K562 (cell line): ENCODE measurements around the gene TXNRD1. TPM values are rescaled to one million over a fixed set of nuclear protein-coding genes. Genes with fewer than 3 reads are reported as not detected.
A peak's percentile ranks its signal among the peaks of the same experiment; 100 is the strongest.

Experiments
- ATAC-seq: fragments of 200-7000 bp; cut with Tn5 transposase; 3 replicates; pipeline ENCODE4 v1.9.1; 2020; ENCODE audit warnings: moderate library complexity
- BruUV-seq: library from RNA; stranded (reverse); fragments of 400-500 nt; replicated peaks from 2 replicates; lab custom pipeline; 2021; lab: Mats Ljungman, UMichigan
- CTCF ChIA-PET: fragments of 300-600 bp; formaldehyde crosslinking; extraction: SDS; loops from one replicate; lab custom pipeline; 2021; ENCODE audit warnings: low intra/inter-chr PET ratio; lab: Yijun Ruan, JAX
- POLR2A ChIA-PET: fragments of 300-600, 350-650 bp; sonication (Branson Sonifier 250); formaldehyde crosslinking; extraction: SDS; loops from one replicate; lab custom pipeline; 2021; ENCODE audit warnings: antibody characterized with exemption, inconsistent platforms; lab: Yijun Ruan, JAX
- DNase-seq, 4 experiments: peaks; one replicate each; pipeline versions ENCODE4 v3.0.0 to v3.0.0-alpha.2; 2011 to 2018; ENCODE audit warnings: low spot score in 3 of 4, mixed read lengths in 3 of 4; ENCODE audit errors: extremely low read depth in 1 of 4
- FAIRE-seq: peaks from 2 replicates; lab custom pipeline; 2011; peaks lifted over from hg19 to GRCh38; lab: Jason Lieb, UNC
- H2AFZ ChIP-seq: 2 replicates; pipeline ENCODE4 v1.6.0; 2011; ENCODE audit warnings: low read depth, low read length, control low read depth, inconsistent platforms
- H3K27ac ChIP-seq: fragments of 200-600 bp; 3 replicates; pipeline ENCODE4 v1.8.0; 2011; ENCODE audit warnings: low read depth, mild to moderate bottlenecking, control low read depth, inconsistent platforms, low read length, moderate library complexity, mixed read lengths; ENCODE audit errors: extremely low read depth
- H3K27me3 ChIP-seq, 2 experiments: fragments of 300-600 bp in 1 of 2; 2 replicates in 1 of 2; 3 replicates in 1 of 2; pipeline versions ENCODE4 v1.6.0 to v1.8.0; 2011; ENCODE audit warnings: inconsistent platforms in 2 of 2, low read length in 2 of 2, mild to moderate bottlenecking in 1 of 2, mixed read lengths in 1 of 2, moderate library complexity in 1 of 2; ENCODE audit not compliant: control insufficient read depth in 2 of 2, insufficient read depth in 2 of 2
- H3K36me3 ChIP-seq: fragments of 300-600 bp; 3 replicates; pipeline ENCODE4 v1.8.0; 2011; ENCODE audit warnings: mild to moderate bottlenecking, low read length, inconsistent platforms; ENCODE audit not compliant: control insufficient read depth, insufficient read depth
- H3K4me1 ChIP-seq, 2 experiments: fragments of 200-600 bp in 1 of 2; replicated peaks in 1 of 2; 2 replicates in 1 of 2; 3 replicates in 1 of 2; pipeline versions ENCODE4 v1.5.1 to v1.8.0; 2011; ENCODE audit warnings: inconsistent platforms in 2 of 2, low read length in 2 of 2, mild to moderate bottlenecking in 1 of 2, mixed read lengths in 1 of 2, moderate library complexity in 1 of 2; ENCODE audit not compliant: control insufficient read depth in 2 of 2, insufficient read depth in 2 of 2
- H3K4me2 ChIP-seq: 2 replicates; pipeline ENCODE4 v1.6.1; 2011; ENCODE audit warnings: low read length, control low read depth, inconsistent platforms, mixed read lengths; ENCODE audit not compliant: insufficient read depth
- H3K4me3 ChIP-seq: fragments of 200-600 bp; sonication (generic), shearing (Covaris generic); 2 replicates; pipeline ENCODE4 v1.5.1; 2016; ENCODE audit warnings: control low read depth, inconsistent platforms
- H3K79me2 ChIP-seq: fragments of 200-600 bp; 3 replicates; pipeline ENCODE4 v1.8.0; 2011; ENCODE audit warnings: low read length, inconsistent platforms; ENCODE audit not compliant: control insufficient read depth, insufficient read depth
- H3K9ac ChIP-seq, 2 experiments: 2 replicates each; pipeline versions ENCODE4 v1.6.0 to v1.6.1; 2011; ENCODE audit warnings: low read depth in 2 of 2, low read length in 2 of 2, control low read depth in 1 of 2, inconsistent platforms in 1 of 2, mild to moderate bottlenecking in 1 of 2, mixed read lengths in 1 of 2; ENCODE audit not compliant: insufficient read depth in 1 of 2
- H3K9me1 ChIP-seq: one replicate; pipeline ENCODE4 v1.6.0; 2011; ENCODE audit warnings: inconsistent platforms, mild to moderate bottlenecking, low read length, moderate library complexity; ENCODE audit not compliant: control insufficient read depth, insufficient read depth
- H3K9me3 ChIP-seq: replicated peaks from 2 replicates; pipeline ENCODE4 v1.5.1; 2011; ENCODE audit warnings: low read depth, low read length, inconsistent platforms; ENCODE audit not compliant: control insufficient read depth, insufficient read depth
- H4K20me1 ChIP-seq: replicated peaks from 2 replicates; pipeline ENCODE4 v1.6.1; 2011; ENCODE audit warnings: low read length, inconsistent platforms, mixed read lengths; ENCODE audit not compliant: control insufficient read depth, insufficient read depth
- CBX1 ChIP-seq: sonication (generic); IDR thresholded peaks from 2 replicates; pipeline ENCODE4 v1.6.1; 2016; ENCODE audit warnings: antibody characterized with exemption, low read depth, mild to moderate bottlenecking
- CEBPZ ChIP-seq: fragments of 150-350 bp; IDR thresholded peaks from 2 replicates; pipeline ENCODE4 v1.6.1; 2014; ENCODE audit warnings: low read depth, mild to moderate bottlenecking, low read length, borderline replicate concordance
- FOXM1 ChIP-seq, 2 experiments: fragments of 450-650 bp in 1 of 2; sonication (generic) in 1 of 2; formaldehyde crosslinking in 1 of 2; IDR thresholded peaks; 2 replicates each; pipeline versions ENCODE4 v1.6.1 to v1.9.0; 2017 to 2022; ENCODE audit warnings: low read depth in 2 of 2, mild to moderate bottlenecking in 2 of 2, missing genetic modification reagents in 1 of 2, moderate library complexity in 1 of 2
- KAT8 ChIP-seq: fragments of 450-650 bp; IDR thresholded peaks from 2 replicates; pipeline ENCODE4 v1.6.1; 2016; ENCODE audit warnings: low read depth, mild to moderate bottlenecking
- MYNN ChIP-seq, 2 experiments: sonication (generic); formaldehyde crosslinking in 1 of 2; IDR thresholded peaks; 2 replicates each; pipeline versions ENCODE4 v1.5.0 to v1.6.1; 2016 to 2020; ENCODE audit warnings: antibody characterized with exemption in 1 of 2, missing genetic modification reagents in 1 of 2
- RBM14 ChIP-seq: fragments of 200-400 bp; formaldehyde crosslinking; IDR thresholded peaks from 2 replicates; pipeline ENCODE4 v1.6.1; 2018; ENCODE audit warnings: low read depth, mild to moderate bottlenecking, low read length, moderate library complexity, borderline replicate concordance; ENCODE audit not compliant: insufficient read depth
- SMARCE1 ChIP-seq: fragments of 450-650 bp; IDR thresholded peaks from 2 replicates; pipeline ENCODE4 v1.7.1; 2016; ENCODE audit warnings: mild to moderate bottlenecking
- SNRNP70 ChIP-seq: fragments of 200-400 bp; formaldehyde crosslinking; optimal IDR thresholded peaks from 2 replicates; pipeline ENCODE3; 2017; ENCODE audit warnings: low read depth, low read length
- TBL1XR1 ChIP-seq, 2 experiments: IDR thresholded peaks; 2 replicates each; pipeline ENCODE4 v1.6.1; 2012; ENCODE audit warnings: improper control_type of control experiment in 2 of 2, low read length in 2 of 2, mild to moderate bottlenecking in 1 of 2
- ZNF175 ChIP-seq: fragments of 200-800 bp; sonication (Bioruptor generic); IDR thresholded peaks from 2 replicates; pipeline ENCODE4 v1.6.1; 2016; ENCODE audit warnings: low read depth, mild to moderate bottlenecking, missing genetic modification characterization, missing compliant biosample characterization
- ZNF699 ChIP-seq: fragments of 250-450 bp; sonication (Bioruptor Pico); IDR thresholded peaks from 2 replicates; pipeline ENCODE4 v1.8.0; 2021; ENCODE audit warnings: mild to moderate bottlenecking, moderate library complexity; ENCODE audit not compliant: insufficient replicate concordance
- WGBS: fragments of 100-300 bp; shearing (Covaris generic); methylation state at CpG from one replicate; pipeline ENCODE4 v1.1.6; 2016; ENCODE audit warnings: low coverage, mixed read lengths; ENCODE audit not compliant: insufficient coverage; ENCODE audit errors: missing lambda C conversion rate; 5-methylcytosine and 5-hydroxymethylcytosine counted together
- in situ Hi-C: fragments of 300-500 bp; cut with MboI; formaldehyde crosslinking; loops from 4 replicates; pipeline ENCODE4 v1.15.0; 2018; ENCODE audit warnings: inconsistent platforms, mixed read lengths
- intact Hi-C: fragments of 100-400 bp; cut with micrococcal nuclease; formaldehyde crosslinking; loops from 2 replicates; pipeline ENCODE4 v1.14.2; 2022
- polyA plus RNA-seq, 8 experiments: library from polyadenylated mRNA; depleted of rRNA in 4 of 8; stranded (reverse) in 5 of 8; unstranded in 3 of 8; fragments of >200 nt; fragmentation: Nextera tagmentation in 2 of 8; fragmentation: Illumina TruSeq in 1 of 8; extraction: Ambion mirVana in 2 of 8; extraction: Trizol in 1 of 8; gene quantifications; 2 replicates each; pipeline versions ENCODE4 v1.2.1 to v1.2.3, GENCODE V29; 2011 to 2014; ENCODE audit warnings: inconsistent platforms in 1 of 8, missing spikeins in 1 of 8
- total RNA-seq, 7 experiments: library from RNA; depleted of rRNA in 6 of 7; stranded (reverse); fragments of >200 nt in 6 of 7; fragmentation: Illumina TruSeq in 2 of 7; extraction: Trizol in 2 of 7; gene quantifications; 2 replicates each; pipeline versions ENCODE4 v1.2.1 to v1.2.3, GENCODE V29; 2011 to 2021; ENCODE audit warnings: low replicate concordance in 1 of 7
- TF ChIP-seq, protein P1 (sequence below), 2 experiments: fragments of 150-350 bp in 1 of 2; IDR thresholded peaks; 2 replicates each; pipeline ENCODE4 v1.6.1; 2012 to 2016; ENCODE audit warnings: low read depth in 2 of 2, low read length in 2 of 2, mild to moderate bottlenecking in 1 of 2, moderate library complexity in 1 of 2

TXNRD1 gene
- total and polyA plus RNA-seq, 9 of the 15 experiments (the other 6 are each of a cell fraction or from before 2014, with no cell fraction given): 107 to 189 (median 146) TPM

DNA sequence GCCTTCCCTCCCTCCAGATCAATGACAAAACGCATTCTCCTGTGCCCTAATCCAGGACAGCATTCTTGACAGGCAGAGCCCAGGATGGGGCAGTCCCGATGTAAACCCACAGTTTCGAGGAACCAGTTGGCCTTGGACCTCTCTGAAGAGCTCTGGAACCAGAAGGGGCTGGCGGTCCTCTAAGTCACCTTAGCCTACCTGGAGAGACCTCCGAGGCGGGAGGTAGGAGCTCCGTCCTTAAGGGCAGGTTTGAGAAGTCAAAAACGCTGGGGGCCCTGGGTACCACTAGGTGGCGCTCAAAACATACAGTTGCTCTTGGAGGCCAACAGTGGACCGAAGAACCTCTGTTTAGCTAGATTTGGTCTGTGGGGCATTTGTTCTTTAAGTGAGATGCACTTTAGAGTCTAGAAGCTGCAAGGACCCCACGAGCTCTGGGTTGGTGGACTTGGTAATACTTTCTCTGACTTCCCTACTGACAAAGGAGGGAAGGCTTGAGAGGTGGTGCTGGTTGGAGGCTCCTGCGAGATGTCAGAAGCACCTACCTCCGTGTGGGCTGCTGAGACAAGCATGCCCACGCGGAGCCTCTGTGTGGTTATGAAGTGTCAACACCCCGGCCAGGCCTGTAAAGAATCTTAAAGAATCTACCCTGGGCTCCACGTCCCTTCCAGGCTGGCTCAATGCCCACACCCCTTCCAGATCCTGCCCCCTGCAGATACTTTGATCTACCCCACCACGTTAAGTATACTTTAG, 166.3 kb downstream of the TXNRD1 start:
- Histone ChIP-seq H3K79me2 (no peaks in the 10 kb centered on the region), H2AFZ (peak overlapping the region; percentile 53; the same call in 1 of the 2 replicates), H3K4me1 (peaks cover 0 to 3% of the 10 kb centered on the region in 2 experiments; a peak in 3 of 5 replicates), H3K36me3 (no peaks in the 10 kb centered on the region), H3K9me3 (no peaks in the 10 kb centered on the region), H3K9ac (no peak overlapping the region; a peak in 1 of 4 replicates), H4K20me1 (no peaks in the 10 kb centered on the region), H3K27ac (no peak overlapping the region), H3K9me1 (no peaks in the 10 kb centered on the region), H3K4me3 (no peak overlapping the region), H3K27me3 (no peaks in the 10 kb centered on the region), H3K4me2 (peak overlapping the region; percentile 43)
- WGBS: 19% methylated on average over 18 of the region's 18 CpGs
- intact Hi-C loops (loop anchor here (1.0 to 10.0 kb wide), 9 partner anchors 75 to 1003 kb away; partner anchors contain the start of genes CHST11 and SLC41A2), in situ Hi-C loops (loop anchor here (5.0 to 10.0 kb wide), 2 partner anchors 75 to 283 kb away; partner anchors contain the start of gene CHST11)
- BruUV-seq: no TSS peak
- POLR2A ChIA-PET: interaction anchor here (0.5 to 0.9 kb wide), 4 partner anchors 77 to 610 kb away, joined by 3 read pairs; no protein-coding TSS in a partner anchor
- peak; percentile 97 for ATAC-seq
- CTCF ChIA-PET: interaction anchor here (0.6 to 2.2 kb wide), 7 partner anchors 59 to 1001 kb away, joined by 3 to 11 read pairs (median 3); no protein-coding TSS in a partner anchor
- peak; percentile 85 for FAIRE-seq
- DNase-seq: peak; percentile 79 to 89 (median 81)
- TF ChIP-seq KAT8: no peak
- TF ChIP-seq CEBPZ: no peak
- no peak for TF ChIP-seq ZNF175
- TF ChIP-seq RBM14: no peak
- 0 out of 2 replicates have a peak, but pooled peaks have one; percentile 15 for TF ChIP-seq MYNN (IDR thresholded peaks at IDR 0.05)
- no peak for TF ChIP-seq MYNN (CRISPR knock-in tag; IDR thresholded peaks at IDR 0.05)
- TF ChIP-seq TBL1XR1 (IDR thresholded peaks at IDR 0.05; ENCODE audit: low read length in 2 of 2): peak in 1 of 2 experiments; percentile 19; a peak in 1 of 4 replicates
- no peak for TF ChIP-seq CBX1
- TF ChIP-seq FOXM1 (IDR thresholded peaks at IDR 0.05; ENCODE audit: low read depth): no peak
- no peak for TF ChIP-seq FOXM1 (CRISPR knock-in tag; IDR thresholded peaks at IDR 0.05; ENCODE audit: low read depth)
- TF ChIP-seq SMARCE1: no peak
- no peak for TF ChIP-seq ZNF699 (CRISPR knock-in tag)
- TF ChIP-seq, protein P1, sequence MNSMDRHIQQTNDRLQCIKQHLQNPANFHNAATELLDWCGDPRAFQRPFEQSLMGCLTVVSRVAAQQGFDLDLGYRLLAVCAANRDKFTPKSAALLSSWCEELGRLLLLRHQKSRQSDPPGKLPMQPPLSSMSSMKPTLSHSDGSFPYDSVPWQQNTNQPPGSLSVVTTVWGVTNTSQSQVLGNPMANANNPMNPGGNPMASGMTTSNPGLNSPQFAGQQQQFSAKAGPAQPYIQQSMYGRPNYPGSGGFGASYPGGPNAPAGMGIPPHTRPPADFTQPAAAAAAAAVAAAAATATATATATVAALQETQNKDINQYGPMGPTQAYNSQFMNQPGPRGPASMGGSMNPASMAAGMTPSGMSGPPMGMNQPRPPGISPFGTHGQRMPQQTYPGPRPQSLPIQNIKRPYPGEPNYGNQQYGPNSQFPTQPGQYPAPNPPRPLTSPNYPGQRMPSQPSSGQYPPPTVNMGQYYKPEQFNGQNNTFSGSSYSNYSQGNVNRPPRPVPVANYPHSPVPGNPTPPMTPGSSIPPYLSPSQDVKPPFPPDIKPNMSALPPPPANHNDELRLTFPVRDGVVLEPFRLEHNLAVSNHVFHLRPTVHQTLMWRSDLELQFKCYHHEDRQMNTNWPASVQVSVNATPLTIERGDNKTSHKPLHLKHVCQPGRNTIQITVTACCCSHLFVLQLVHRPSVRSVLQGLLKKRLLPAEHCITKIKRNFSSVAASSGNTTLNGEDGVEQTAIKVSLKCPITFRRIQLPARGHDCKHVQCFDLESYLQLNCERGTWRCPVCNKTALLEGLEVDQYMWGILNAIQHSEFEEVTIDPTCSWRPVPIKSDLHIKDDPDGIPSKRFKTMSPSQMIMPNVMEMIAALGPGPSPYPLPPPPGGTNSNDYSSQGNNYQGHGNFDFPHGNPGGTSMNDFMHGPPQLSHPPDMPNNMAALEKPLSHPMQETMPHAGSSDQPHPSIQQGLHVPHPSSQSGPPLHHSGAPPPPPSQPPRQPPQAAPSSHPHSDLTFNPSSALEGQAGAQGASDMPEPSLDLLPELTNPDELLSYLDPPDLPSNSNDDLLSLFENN (IDR thresholded peaks at IDR 0.05; ENCODE audit: low read depth in 2 of 2, low read length in 2 of 2): 0 out of 4 replicates have a peak, but pooled peaks of 1 of the 2 experiments have one; percentile 12
- no peak for TF ChIP-seq SNRNP70
